HG02798 (cell line): Measurements from ENCODE around the gene MAP2K1.
"Not testable (repeated sequence)": the region's sequence is repeated elsewhere in the genome, so short reads cannot be mapped to it uniquely, and the experiment has no call there.

Experiments
- ATAC-seq: cut with Tn5 transposase; IDR thresholded peaks from one replicate; pipeline ENCODE4 v1.9.1; 2021; ENCODE audit warnings: mild to moderate bottlenecking; ENCODE audit not compliant: unreplicated experiment, poor library complexity

MAP2K1 gene

DNA sequence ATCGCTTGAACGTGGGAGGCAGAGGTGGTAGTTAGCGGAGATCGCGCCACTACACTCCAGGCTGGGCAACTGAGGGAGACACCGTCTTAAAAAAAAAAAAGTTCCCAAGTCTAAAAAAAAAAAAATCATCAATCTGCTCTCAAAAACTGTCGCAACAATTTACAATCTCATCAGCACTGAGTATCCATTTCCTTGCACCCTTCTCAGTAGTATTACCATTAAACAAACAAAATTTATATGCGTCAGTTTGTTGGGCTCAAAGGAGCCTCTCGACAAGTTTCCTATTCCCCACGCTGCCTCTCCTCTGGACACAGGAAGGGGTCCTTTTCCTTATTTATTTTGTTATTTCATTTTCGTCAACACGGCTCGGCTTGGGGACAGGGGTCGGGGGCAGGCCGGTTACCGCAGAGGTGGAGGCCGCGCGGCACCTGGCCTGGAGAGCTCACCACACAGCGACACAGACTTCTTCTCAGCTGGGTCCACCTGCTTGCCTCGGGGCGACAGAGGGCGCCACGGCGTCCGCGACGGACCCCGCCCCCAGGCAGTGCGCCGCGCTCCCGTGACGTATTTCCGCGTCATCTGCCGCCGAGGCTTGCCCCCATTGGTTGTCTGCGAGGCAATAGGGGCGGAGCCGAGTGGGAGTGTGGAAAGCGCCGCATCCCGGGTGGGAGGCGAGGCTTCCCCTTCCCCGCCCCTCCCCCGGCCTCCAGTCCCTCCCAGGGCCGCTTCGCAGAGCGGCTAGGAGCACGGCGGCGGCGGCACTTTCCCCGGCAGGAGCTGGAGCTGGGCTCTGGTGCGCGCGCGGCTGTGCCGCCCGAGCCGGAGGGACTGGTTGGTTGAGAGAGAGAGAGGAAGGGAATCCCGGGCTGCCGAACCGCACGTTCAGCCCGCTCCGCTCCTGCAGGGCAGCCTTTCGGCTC lies at the start of gene MAP2K1:
Gene MAP2K1, plus strand, starts transcription at position 709 of the 920 bp plus-strand sequence. CDS start 436 bp downstream, outside the sequence.
- peak; percentile 93 for ATAC-seq

DNA sequence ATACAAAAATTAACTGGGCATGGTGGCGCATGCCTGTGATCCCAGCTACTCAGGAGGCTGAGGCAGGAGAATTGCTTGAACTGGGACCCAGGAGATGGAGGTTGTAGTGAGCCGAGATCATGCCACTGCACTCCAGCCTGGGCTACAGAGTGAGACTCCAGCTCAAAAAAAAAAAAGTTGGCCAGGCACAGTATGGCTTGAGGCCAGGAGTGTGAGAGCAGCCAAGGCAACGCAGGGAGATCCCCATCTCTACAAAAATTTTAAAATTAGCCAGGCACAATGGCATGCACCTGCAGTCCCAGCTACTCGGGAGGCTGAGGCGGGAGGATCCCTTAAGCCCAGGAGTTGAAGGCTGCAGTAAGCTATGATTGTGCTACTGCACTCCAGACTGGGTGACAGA lies 38.2 kb upstream of the MAP2K1 start:
- ATAC-seq = not testable (repeated sequence)

DNA sequence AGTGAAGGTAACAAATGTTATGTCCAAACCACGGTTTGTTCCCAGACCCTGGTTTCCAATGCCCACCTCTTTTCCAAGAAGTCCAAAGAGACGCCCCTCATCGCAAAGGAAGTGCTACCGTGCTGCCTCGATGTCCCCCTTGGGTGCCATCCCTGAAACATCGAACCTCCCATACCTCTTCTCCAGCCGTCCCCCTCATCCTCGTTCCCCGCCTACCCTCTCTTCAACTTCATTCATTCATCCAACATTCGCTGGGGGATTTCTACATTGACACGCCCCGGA lies 30.7 kb upstream of the MAP2K1 start:
- ATAC-seq = no peak

DNA sequence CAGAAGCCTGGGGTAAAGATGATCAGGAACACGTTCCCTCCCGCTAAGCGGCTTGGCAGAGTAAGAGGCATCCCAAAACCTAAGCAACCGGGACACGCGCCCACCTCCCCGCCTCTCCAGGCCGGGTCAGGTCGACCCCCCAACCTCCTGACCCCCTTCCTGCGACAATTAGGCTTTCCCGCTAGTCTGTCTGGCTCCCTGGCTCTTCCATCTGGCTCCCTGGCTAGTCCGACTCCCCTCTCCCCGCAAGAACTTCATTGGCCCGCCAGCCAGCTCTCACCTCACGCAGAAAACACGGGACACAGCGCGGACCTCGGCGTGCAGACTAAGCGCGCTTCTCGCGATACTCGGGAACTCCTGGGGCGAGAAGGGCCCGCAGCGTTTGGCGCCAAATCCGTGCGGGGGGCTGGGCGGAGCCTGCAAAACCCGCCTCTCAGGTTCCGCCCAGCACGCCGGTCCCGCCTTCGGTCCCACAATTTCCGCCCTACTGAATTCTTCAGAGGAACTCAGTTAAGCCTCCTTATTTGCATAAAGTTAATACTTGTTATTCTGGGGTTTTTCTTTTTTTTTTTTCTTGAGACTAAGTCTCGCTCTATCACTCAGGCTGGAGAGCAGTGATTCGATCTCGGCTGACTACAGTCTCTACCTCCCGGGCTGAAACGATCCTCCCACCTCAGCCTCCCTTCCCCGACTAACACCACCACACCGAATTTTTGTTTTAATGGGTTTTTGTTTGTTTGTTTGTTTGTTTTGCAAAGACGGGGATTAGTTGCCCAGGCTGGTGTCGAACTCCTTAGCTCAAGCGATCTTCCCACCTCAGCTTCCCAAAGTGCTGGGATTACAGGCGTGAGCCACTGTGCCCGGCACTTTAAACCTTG lies 30.1 kb upstream of the MAP2K1 start, which contains the start of gene TIPIN:
Gene TIPIN, minus strand, starts transcription at position 327 of the 878 bp plus-strand sequence. CDS start 3,738 bp downstream, outside the sequence.
- ATAC-seq = peak; percentile 95

DNA sequence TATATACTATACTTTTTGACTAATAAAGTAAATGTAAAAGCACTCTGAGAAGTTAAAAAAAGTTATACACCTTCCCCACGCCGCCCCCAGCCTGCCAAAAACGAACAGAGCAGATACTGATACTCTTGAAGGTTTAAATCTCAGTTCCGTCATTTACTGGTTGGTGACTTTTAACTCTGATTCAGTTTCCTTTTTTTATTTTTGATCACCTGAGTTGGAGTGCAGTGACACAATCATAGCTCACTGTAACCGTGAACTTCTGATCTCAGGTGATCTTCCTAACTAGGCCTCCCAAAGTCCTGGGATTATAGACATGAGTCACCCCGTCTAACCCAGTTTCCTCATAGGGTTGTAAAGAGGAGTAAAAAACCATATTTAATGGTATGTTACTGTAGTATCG lies 27.0 kb upstream of the MAP2K1 start:
- ATAC-seq = no peak

DNA sequence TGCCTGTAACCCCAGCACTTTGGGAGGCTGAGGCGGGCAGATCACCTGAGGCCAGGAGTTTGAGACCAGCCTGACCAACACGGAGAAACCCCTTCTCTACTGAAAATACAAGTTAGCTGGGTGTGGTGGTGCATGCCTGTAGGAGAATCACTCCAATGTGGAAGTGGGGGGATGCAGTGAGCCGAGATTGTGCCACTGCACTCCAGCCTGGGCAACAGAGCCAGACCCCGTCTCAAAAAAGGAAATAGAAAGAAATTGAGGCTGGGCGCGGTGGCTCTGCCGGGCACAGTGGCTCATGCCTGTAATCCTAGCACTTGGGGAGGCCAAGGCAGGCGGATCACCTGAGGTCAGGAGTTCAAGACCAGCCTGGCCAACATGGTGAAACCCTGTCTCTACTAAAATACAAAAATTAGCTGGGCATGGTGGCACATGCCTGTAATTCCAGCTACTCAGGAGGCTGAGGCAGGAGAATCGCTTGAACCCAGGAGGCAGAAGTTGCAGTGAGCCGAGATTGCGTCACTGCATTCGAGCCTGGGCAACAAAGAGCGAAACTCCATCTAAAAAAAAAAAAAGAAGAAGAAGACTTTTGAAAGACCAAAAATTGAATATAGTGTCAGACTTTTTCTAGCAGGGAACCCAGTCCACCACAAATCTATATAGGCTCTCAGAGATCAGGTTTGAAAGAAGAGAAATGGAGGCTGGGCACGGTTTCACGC lies 24.8 kb upstream of the MAP2K1 start:
- ATAC-seq = not testable (repeated sequence)

DNA sequence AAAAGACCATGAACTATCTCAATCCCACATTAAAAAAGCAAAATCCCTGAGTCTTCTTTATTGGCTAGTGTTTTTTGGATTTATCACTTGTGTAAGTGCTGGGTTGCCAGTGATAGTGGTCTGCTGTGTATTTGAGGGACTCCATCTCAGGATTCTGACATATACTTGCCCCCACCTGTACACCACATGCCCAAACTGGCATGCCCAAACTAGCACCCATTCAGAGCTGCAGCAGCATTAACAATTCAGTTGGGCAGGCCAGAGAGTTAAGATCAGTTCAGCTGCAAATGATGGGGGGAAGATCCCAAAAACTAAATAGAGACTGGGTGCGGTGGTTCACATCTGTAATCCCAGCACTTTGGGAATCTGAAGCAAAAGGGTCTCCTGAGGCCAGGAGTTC lies 23.9 kb upstream of the MAP2K1 start:
- no peak for ATAC-seq

DNA sequence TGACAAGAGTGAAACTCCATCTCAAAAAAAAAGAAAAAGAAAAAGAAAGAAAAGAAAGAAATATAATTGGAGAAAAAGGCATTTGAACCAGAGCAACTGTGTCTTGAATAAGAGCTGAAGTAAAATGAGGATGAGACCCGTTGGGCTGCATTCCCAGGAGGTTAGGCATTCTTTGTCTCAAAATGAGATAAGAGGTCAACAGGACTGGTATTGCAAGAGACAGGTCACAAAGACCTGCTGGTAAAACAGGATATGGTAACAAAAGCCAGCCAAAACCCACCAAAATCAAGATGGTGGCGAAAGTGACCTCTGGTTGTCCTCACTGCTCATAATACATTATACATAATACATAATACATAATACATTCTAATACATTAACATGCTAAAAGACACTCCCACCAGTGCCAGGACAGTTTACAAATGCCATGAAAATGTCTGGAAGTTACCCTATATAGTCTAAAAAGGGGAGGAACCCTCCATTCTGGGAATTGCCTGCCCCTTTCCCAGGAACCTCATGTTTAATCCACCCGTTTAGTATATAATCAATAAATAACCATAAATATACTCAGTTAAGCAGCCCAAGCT lies 21.7 kb upstream of the MAP2K1 start:
- ATAC-seq = no peak

DNA sequence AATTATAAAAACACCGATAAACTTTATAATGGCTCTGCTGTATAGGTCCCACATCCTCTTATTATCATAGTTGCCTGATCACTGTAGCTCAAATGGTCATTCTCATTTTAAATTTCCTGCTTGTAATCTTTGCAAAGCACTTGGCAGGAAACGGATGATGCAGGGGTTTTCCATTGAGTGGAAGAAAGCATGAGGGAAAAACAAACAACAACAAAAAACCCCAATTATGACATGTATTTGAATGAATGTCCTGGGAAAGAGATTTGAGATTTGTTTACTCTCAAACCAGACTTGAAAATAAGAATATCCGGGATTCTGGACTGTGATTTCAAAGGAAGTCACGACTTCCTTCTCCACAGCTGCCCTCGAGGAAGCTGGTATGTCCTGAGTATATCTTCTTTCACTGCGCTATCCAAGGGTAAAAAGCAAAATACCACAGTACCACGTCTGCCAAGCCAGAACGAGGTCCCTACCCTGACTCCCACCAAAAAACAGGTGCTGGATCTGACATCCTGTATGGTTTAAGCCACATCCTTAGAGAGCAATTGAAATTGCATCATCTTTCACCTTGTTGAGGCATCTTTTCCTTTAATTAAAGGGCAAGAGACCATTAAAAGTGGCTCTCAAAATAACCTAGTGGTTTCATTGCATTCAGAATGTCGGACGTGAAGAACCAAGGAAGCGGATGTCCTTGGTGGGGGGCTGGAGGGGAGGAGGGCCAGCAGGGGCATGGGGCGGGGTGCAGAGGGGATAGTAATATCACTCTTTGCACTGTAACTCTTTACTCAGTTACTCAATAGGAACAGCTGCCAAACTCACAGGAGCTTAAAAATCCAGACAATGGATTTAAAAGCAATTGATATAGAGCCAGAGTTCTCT lies 16.7 kb upstream of the MAP2K1 start:
- ATAC-seq = no peak

DNA sequence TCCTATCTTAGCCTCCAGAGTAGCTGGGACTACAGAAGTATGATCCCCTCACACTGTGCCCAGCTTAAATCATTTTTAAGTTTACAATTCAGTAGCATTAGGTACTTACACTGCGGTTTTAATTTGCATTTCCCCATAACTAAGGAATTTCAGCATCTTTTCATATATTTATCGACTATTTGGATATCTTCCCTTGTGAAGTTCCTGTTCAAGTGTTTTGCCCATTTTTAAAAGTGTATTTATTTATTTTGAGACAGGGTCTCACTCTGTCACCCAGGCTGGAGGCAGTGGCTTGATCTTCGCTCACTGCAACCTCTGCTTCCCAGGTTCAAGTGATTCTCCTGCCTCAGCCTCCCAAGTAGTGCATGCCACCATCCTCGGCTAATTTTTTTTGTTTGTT lies 12.5 kb upstream of the MAP2K1 start:
- no peak for ATAC-seq

DNA sequence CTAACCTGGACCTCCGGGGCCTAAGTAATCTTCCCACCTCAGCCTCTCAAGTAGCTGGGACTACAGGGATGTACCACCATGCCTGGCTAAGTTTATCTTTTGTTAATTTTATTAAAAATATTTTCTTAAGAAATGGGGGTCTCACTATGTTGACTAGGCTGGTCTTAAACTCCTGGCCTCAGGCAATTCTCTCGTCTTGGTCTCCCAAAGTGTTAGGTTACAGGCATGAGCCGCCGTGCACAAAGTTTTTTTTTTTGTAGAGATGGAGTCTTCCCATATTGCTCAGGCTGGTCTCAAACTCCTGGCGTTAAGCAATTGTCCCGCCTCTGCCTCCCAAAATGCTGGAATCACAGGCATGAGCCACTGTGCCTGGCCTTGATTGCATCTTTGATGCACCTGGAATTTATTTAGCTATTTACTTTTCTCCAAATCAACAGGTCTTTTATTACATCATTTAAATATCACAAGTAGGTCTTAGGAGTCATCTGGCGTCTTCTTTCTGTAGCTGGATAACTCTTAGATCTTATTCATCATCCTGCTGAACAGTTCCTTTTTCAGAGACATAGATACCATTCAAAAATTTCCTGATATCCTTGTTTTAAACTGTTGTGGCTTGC lies 7.8 kb upstream of the MAP2K1 start:
- no peak for ATAC-seq

DNA sequence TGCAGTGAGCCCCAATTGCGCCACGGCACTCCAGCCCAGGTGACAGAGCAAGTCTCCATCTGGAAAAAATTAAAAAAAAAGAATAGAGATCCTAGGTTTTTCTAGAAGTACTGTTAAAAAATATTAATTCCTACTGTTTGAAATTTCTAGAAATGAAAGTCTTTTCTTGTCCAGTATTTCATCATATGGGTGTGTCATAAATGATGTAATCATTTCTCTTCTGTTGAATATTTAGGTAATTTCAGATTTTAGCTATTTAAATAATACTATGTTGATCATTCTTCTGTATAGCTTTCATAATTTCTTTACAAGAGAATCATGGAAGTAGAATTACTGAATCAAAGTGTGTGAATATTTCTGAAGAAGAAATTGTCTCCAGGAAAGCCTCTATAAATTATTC lies 5.3 kb upstream of the MAP2K1 start:
- not testable (repeated sequence) for ATAC-seq

DNA sequence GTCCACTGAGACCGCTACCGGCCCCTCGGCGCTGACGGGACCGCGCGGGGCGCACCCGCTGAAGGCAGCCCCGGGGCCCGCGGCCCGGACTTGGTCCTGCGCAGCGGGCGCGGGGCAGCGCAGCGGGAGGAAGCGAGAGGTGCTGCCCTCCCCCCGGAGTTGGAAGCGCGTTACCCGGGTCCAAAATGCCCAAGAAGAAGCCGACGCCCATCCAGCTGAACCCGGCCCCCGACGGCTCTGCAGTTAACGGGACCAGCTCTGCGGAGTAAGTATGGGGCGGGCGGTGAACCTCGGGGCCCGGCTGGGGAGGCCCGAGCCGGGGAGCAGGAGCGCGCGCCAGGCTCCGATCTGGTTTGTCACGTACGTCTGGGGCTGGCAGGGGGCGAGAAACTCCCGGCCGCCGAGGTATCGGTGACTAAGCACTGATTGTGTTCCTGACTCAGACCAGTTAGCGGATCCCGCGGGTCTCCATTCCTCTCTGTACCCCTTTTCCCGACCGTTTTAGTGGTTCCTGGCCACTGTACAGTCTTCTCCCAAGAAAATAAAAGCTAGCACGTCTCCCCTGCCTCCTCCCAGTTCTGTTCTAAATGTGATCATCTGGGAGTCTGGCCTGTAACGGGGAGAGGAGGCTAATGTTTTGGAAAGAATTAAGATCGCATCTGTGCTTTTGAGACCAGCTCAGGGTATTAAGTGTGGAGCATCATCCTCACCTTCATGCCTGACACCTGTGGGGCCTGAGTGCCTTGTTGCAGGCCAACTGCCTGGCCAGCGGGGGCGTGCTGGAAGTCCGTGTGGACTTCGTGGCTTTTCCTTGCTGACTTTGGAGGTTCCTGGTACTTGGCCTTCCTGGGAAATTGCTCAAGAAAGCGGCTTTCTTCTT lies 691 bp downstream of the MAP2K1 start:
- peak; percentile 14 for ATAC-seq

DNA sequence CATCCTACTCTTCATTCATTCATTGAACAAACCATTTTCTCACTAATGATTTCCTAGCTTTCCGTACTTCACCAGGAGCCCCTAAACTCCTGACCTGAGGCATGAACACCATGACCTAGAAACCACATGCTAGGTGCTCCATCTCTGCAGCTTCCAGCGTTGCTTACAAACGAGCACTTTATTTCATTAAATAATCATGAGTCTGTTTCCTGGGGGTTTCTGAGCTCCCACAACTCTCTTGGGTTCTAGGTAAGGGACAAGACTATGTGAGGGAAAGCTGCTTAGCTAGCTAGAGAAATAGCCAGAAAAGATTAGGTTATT lies 1.3 kb downstream of the MAP2K1 start:
- no peak for ATAC-seq

DNA sequence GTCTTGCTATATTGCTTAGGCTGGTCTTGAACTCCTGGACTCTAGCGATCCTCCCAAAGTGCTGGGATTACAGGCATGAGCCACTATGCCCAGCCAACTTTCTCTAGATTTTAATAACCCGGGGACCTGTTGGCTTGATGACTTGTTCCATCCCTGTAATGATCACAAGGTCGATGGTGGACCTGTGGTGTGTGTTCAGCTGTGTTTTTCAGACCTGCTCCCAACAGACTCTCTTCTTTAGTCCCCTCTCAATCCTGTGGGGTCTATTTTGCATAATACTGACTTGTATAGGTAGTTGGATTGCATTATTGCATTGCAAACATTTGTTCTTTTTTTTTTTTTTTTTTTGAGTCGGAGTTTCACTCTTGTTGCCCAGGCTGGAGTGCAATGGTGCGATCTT lies 1.9 kb downstream of the MAP2K1 start:
- ATAC-seq = no peak

DNA sequence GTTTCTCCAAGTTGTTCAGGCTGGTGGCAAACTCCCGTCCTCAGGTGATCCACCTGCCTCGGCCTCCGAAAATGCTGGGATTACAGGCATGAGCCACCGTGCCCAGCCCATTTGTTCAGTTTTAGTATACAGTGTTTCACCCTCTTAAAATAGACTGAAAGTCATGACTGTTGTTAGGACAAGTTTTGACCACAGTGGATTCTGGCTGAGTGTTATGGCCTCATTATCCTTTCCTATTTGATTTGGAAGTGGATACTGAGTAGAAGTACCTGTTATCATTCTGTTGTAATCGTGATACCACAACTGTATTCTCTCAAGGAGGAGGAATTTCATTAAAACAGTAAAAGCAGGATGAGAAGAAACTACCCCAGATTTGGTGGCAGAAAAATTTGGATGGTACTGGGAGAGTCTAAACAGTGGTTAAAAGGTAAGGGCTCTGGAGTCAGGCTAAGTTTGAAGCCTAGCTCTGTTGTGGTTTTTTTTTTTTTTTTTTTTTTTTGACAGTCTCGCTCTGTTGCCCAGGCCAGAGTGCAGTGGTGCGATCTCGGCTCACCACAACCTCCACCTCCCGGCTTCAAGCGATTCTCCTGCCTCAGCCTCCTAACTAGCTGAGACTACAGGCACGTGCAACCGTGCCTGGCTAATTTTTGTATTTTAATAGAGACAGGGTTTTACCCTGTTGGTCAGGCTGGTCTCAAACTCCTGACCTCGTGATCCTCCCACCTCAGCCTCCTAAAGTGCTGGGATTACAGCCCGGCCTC lies 2.6 kb downstream of the MAP2K1 start:
- no peak for ATAC-seq

DNA sequence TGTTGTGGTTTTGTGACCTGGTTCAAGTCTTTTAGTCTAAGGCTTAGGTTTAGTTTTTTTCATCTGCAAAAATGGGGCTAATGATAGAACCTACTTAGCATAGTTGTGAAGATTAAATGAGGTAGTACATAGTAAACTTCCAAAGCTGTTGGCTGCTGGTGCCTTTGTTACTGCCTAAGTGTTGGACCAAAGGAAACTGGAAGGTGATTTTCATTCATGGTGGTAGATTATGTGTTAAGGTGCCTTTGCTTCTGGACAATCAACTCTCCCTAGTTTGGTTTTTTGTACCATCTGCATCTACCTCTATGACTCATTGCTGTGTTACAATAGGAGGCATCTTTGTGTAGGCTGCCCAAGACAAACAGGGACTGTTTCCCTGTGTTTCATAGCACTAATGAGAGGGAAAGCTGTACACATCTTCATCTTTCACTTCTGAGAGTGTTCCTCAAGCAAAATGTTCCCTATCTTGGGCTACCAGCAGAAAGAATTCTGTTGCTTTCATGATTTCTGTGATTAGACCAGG lies 3.2 kb downstream of the MAP2K1 start:
- ATAC-seq = no peak
